HepG2 (cell line): ENCODE measurements around the gene IL15RA. TPM values are rescaled to one million over a fixed set of nuclear protein-coding genes. Genes with fewer than 3 reads are reported as not detected.

Experiments used
- KDM5B ChIP-seq: sonication (generic); formaldehyde crosslinking; IDR thresholded peaks from 2 replicates; pipeline ENCODE4 v1.4.0; 2020; ENCODE audit warnings: missing genetic modification reagents, mild to moderate bottlenecking, borderline replicate concordance
- PAX8 ChIP-seq: sonication (generic); formaldehyde crosslinking; IDR thresholded peaks from 2 replicates; pipeline ENCODE4 v1.8.0; 2022; ENCODE audit warnings: mild to moderate bottlenecking, missing genetic modification reagents, borderline replicate concordance
- ZNF160 ChIP-seq: sonication (generic); formaldehyde crosslinking; IDR thresholded peaks from 2 replicates; pipeline ENCODE4 v1.8.0; 2022; ENCODE audit warnings: mild to moderate bottlenecking, inconsistent platforms, missing genetic modification reagents
- ZNF292 ChIP-seq: sonication (generic); formaldehyde crosslinking; IDR thresholded peaks from 2 replicates; pipeline ENCODE4 v1.8.1; 2022; ENCODE audit warnings: mild to moderate bottlenecking, low read depth, missing genetic modification reagents, borderline replicate concordance
- ZNF331 ChIP-seq: sonication (generic); formaldehyde crosslinking; IDR thresholded peaks from 2 replicates; pipeline ENCODE4 v1.4.0; 2020; ENCODE audit warnings: missing genetic modification reagents
- ZNF432 ChIP-seq: sonication (generic); formaldehyde crosslinking; IDR thresholded peaks from 2 replicates; pipeline ENCODE4 v1.5.0; 2020; ENCODE audit warnings: missing genetic modification reagents, mild to moderate bottlenecking, borderline replicate concordance
- ZNF572 ChIP-seq: sonication (generic); formaldehyde crosslinking; IDR thresholded peaks from 2 replicates; pipeline ENCODE4 v1.5.1; 2020; ENCODE audit warnings: mild to moderate bottlenecking, missing genetic modification reagents
- ZNF75D ChIP-seq: sonication (generic); formaldehyde crosslinking; IDR thresholded peaks from 2 replicates; pipeline ENCODE4 v1.8.1; 2023; ENCODE audit warnings: missing genetic modification reagents, mild to moderate bottlenecking, borderline replicate concordance
- polyA plus RNA-seq, 8 experiments: library from polyadenylated mRNA; depleted of rRNA in 3 of 8; stranded (reverse) in 7 of 8; unstranded in 1 of 8; fragments of >200 nt; fragmentation: Illumina TruSeq in 4 of 8; extraction: Trizol in 4 of 8; gene quantifications; 2 replicates each; pipeline versions ENCODE4 v1.2.1 to v1.2.3, GENCODE V29; 2011 to 2016; ENCODE audit warnings: low read depth in 4 of 8, missing spikeins in 1 of 8, mixed read lengths in 1 of 8; ENCODE audit not compliant: insufficient read depth in 1 of 8
- total RNA-seq, 5 experiments: library from RNA; depleted of rRNA; stranded (reverse); fragments of >200 nt; fragmentation: Illumina TruSeq; extraction: Trizol; gene quantifications; 2 replicates each; pipeline ENCODE4 v1.2.3, GENCODE V29; 2016; ENCODE audit warnings: low read depth in 1 of 5
- TF ChIP-seq, protein P1 (sequence below): sonication (generic); formaldehyde crosslinking; IDR thresholded peaks from 2 replicates; pipeline ENCODE4 v1.8.0; 2022; ENCODE audit warnings: missing genetic modification reagents, mild to moderate bottlenecking, borderline replicate concordance
- TF ChIP-seq, protein P2 (sequence below): sonication (generic); formaldehyde crosslinking; IDR thresholded peaks from 2 replicates; pipeline ENCODE4 v1.5.1; 2020; ENCODE audit warnings: mild to moderate bottlenecking, missing genetic modification reagents, borderline replicate concordance
- TF ChIP-seq, protein P3 (sequence below): sonication (generic); formaldehyde crosslinking; IDR thresholded peaks from 2 replicates; pipeline ENCODE4 v1.9.0; 2021; ENCODE audit warnings: missing genetic modification reagents, mild to moderate bottlenecking, borderline replicate concordance
- TF ChIP-seq, protein P4 (sequence below): sonication (generic); formaldehyde crosslinking; IDR thresholded peaks from 2 replicates; pipeline ENCODE4 v1.9.0; 2021; ENCODE audit warnings: missing genetic modification reagents, borderline replicate concordance
- TF ChIP-seq, protein P5 (sequence below): sonication (generic); formaldehyde crosslinking; IDR thresholded peaks from 2 replicates; pipeline ENCODE4 v1.4.0; 2020; ENCODE audit warnings: missing genetic modification reagents, borderline replicate concordance

The IL15RA gene
- total and polyA plus RNA-seq, 2 of the 13 experiments (the other 11 are each of a cell fraction or from before 2014, with no cell fraction given): 0.53 to 0.77 TPM

DNA sequence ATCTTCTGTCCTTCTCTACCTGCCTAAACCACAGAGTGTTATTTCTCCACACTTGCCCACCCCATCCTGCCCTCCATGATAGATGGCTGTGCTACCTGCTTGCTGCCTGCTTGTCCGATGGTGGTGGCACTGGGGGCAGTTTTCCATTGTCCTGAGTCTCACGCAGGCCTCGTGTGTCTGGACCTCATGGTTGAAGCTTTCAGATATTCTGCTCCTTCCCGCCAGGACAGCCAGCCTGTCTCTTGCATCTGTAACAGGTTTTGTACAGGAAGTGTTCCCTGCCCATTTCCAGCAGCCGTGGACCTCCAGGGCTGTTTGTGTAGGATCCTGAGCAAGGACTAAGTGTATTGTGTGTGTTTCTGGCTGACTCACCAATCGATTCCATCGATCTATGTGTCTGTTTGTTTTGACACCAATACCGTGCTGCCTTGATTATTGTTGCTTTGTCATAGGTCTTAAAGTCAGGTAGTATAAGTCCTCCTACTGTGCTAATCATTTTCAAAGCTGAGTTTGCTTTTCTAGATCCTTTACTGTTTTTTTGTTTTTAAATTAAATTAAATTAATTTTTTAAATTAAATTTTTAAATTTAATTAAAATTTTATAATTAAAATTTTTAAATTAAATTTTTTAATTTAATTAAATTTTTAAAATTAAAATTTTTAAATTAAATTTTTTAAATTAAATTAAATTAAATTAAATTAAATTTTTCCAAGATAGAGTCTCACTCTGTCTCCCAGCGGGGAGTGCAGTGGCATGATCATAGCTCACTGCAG, 8.5 kb downstream of the IL15RA start (continued):
- TF ChIP-seq, protein P1, sequence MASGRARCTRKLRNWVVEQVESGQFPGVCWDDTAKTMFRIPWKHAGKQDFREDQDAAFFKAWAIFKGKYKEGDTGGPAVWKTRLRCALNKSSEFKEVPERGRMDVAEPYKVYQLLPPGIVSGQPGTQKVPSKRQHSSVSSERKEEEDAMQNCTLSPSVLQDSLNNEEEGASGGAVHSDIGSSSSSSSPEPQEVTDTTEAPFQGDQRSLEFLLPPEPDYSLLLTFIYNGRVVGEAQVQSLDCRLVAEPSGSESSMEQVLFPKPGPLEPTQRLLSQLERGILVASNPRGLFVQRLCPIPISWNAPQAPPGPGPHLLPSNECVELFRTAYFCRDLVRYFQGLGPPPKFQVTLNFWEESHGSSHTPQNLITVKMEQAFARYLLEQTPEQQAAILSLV (CRISPR knock-in tag): no peak
- TF ChIP-seq, protein P2, sequence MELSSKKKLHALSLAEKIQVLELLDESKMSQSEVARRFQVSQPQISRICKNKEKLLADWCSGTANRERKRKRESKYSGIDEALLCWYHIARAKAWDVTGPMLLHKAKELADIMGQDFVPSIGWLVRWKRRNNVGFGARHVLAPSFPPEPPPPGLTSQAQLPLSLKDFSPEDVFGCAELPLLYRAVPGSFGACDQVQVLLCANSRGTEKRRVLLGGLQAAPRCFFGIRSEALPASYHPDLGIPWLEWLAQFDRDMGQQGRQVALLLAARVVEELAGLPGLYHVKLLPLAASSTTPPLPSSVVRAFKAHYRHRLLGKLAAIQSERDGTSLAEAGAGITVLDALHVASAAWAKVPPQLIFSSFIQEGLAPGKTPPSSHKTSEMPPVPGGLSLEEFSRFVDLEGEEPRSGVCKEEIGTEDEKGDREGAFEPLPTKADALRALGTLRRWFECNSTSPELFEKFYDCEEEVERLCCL (CRISPR knock-in tag): peak; percentile 76; the same call in 1 of the 2 replicates
- TF ChIP-seq, protein P3, sequence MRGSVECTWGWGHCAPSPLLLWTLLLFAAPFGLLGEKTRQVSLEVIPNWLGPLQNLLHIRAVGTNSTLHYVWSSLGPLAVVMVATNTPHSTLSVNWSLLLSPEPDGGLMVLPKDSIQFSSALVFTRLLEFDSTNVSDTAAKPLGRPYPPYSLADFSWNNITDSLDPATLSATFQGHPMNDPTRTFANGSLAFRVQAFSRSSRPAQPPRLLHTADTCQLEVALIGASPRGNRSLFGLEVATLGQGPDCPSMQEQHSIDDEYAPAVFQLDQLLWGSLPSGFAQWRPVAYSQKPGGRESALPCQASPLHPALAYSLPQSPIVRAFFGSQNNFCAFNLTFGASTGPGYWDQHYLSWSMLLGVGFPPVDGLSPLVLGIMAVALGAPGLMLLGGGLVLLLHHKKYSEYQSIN (CRISPR knock-in tag): no peak
- TF ChIP-seq ZNF160 (CRISPR knock-in tag) (peak; percentile 77; the same call in 1 of the 2 replicates), ZNF331 (CRISPR knock-in tag) (peak; percentile 75; the same call in 1 of the 2 replicates), ZNF432 (CRISPR knock-in tag) (peak; percentile 38; the same call in 1 of the 2 replicates), KDM5B (CRISPR knock-in tag) (peak; percentile 76; the same call in 1 of the 2 replicates), ZNF75D (CRISPR knock-in tag) (no peak), ZNF572 (CRISPR knock-in tag) (no peak), PAX8 (CRISPR knock-in tag) (no peak), ZNF292 (peak; percentile 89; the same call in 1 of the 2 replicates)
- TF ChIP-seq, protein P4, sequence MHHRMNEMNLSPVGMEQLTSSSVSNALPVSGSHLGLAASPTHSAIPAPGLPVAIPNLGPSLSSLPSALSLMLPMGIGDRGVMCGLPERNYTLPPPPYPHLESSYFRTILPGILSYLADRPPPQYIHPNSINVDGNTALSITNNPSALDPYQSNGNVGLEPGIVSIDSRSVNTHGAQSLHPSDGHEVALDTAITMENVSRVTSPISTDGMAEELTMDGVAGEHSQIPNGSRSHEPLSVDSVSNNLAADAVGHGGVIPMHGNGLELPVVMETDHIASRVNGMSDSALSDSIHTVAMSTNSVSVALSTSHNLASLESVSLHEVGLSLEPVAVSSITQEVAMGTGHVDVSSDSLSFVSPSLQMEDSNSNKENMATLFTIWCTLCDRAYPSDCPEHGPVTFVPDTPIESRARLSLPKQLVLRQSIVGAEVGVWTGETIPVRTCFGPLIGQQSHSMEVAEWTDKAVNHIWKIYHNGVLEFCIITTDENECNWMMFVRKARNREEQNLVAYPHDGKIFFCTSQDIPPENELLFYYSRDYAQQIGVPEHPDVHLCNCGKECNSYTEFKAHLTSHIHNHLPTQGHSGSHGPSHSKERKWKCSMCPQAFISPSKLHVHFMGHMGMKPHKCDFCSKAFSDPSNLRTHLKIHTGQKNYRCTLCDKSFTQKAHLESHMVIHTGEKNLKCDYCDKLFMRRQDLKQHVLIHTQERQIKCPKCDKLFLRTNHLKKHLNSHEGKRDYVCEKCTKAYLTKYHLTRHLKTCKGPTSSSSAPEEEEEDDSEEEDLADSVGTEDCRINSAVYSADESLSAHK (CRISPR knock-in tag): no peak
- TF ChIP-seq, protein P5, sequence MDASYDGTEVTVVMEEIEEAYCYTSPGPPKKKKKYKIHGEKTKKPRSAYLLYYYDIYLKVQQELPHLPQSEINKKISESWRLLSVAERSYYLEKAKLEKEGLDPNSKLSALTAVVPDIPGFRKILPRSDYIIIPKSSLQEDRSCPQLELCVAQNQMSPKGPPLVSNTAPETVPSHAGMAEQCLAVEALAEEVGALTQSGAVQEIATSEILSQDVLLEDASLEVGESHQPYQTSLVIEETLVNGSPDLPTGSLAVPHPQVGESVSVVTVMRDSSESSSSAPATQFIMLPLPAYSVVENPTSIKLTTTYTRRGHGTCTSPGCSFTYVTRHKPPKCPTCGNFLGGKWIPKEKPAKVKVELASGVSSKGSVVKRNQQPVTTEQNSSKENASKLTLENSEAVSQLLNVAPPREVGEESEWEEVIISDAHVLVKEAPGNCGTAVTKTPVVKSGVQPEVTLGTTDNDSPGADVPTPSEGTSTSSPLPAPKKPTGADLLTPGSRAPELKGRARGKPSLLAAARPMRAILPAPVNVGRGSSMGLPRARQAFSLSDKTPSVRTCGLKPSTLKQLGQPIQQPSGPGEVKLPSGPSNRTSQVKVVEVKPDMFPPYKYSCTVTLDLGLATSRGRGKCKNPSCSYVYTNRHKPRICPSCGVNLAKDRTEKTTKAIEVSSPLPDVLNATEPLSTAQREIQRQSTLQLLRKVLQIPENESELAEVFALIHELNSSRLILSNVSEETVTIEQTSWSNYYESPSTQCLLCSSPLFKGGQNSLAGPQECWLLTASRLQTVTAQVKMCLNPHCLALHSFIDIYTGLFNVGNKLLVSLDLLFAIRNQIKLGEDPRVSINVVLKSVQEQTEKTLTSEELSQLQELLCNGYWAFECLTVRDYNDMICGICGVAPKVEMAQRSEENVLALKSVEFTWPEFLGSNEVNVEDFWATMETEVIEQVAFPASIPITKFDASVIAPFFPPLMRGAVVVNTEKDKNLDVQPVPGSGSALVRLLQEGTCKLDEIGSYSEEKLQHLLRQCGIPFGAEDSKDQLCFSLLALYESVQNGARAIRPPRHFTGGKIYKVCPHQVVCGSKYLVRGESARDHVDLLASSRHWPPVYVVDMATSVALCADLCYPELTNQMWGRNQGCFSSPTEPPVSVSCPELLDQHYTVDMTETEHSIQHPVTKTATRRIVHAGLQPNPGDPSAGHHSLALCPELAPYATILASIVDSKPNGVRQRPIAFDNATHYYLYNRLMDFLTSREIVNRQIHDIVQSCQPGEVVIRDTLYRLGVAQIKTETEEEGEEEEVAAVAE (CRISPR knock-in tag): peak; percentile 58; the same call in 1 of the 2 replicates
